Ovary (tissue), 9 donors: Measurements from ENCODE around the gene GJC3. TPM values are rescaled to one million over a fixed set of nuclear protein-coding genes. Genes with fewer than 3 reads are reported as not detected.

Experiments
- DNase-seq, 5 donors: peaks; one replicate each; pipeline ENCODE4 v3.0.0-alpha.2; 2019 to 2020
- H3K27ac ChIP-seq, 2 donors: fragments of 200-600 bp; one replicate each; pipeline versions ENCODE4 v1.5.1 to v1.8.0; 2019 to 2022
- H3K27me3 ChIP-seq: fragments of 200-600 bp; one replicate; pipeline ENCODE4 v1.8.0; 2022
- H3K36me3 ChIP-seq: fragments of 200-600 bp; sonication (generic); one replicate; pipeline ENCODE4 v1.5.1; 2019
- H3K4me1 ChIP-seq: one replicate; pipeline ENCODE4 v1.8.1; 2013; ENCODE audit warnings: mild to moderate bottlenecking, moderate library complexity; ENCODE audit not compliant: insufficient read depth
- H3K4me3 ChIP-seq: fragments of 200-600 bp; sonication (generic); one replicate; pipeline ENCODE4 v1.5.1; 2017
- H3K9me3 ChIP-seq, 2 donors: fragments of 200-600 bp in 1 of 2; sonication (generic) in 1 of 2; one replicate each; pipeline versions ENCODE4 v1.5.1 to v1.8.1; 2013 to 2019; ENCODE audit warnings: mild to moderate bottlenecking in 1 of 2, moderate library complexity in 1 of 2
- CTCF ChIP-seq, 3 donors: fragments of 450-650 bp in 2 of 3; fragments of 200-600 bp in 1 of 3; IDR thresholded peaks; one replicate each; pipeline versions ENCODE4 v1.5.1 to v1.8.0; 2016 to 2022; ENCODE audit warnings: antibody characterized with exemption in 3 of 3, mild to moderate bottlenecking in 1 of 3
- EP300 ChIP-seq: sonication (generic); formaldehyde crosslinking; IDR thresholded peaks from one replicate; pipeline ENCODE4 v1.6.1; 2017; ENCODE audit warnings: antibody characterized with exemption
- POLR2A ChIP-seq: fragments of 450-650 bp; IDR thresholded peaks from one replicate; pipeline ENCODE4 v1.6.1; 2017; ENCODE audit warnings: antibody characterized with exemption, mild to moderate bottlenecking, moderate library complexity
- WGBS, 3 donors: extraction: QIAGEN DNeasy Blood & Tissue Kit in 1 of 3; methylation state at CpG; one replicate each; pipeline versions ENCODE4 v1.1.5 to v1.1.7; 2013 to 2017; 5-methylcytosine and 5-hydroxymethylcytosine counted together
- intact Hi-C, 4 donors: fragments of 100-400 bp; cut with DNase I; formaldehyde crosslinking; loops; one replicate each; pipeline versions ENCODE4 v1.11.0 to v1.15.1; 2022 to 2023
- polyA plus RNA-seq, 2 donors: library from polyadenylated mRNA; stranded (reverse); fragments of 200-250 nt in 1 of 2; fragments of 350-450 nt in 1 of 2; fragmentation: Illumina TruSeq in 1 of 2; extraction: RNeasy Lipid Tissue Mini Kit (QIAGEN cat#74804) in 1 of 2; gene quantifications; one replicate each; pipeline ENCODE4 v1.2.3, GENCODE V29; 2013 to 2014
- total RNA-seq, 7 donors: library from RNA; depleted of rRNA in 2 of 7; stranded (reverse); fragments of >200 nt in 2 of 7; fragmentation: NEBNext Ultra II Directional in 3 of 7; extraction: Animal tissue kit (Norgen Biotek cat#: 25700) in 3 of 7; gene quantifications; one replicate each; pipeline versions ENCODE4 v1.1.0 to v1.2.4, GENCODE V29; 2016 to 2023
- donor health status: DM: no; HTN: no; CAD: no; lungs with moderate emphysema.
- donor health status: DM: no; HTN: no; CAD: no.
- donor health status: Bipolar disorder and iron deficiency.
- donor health status: DM: yes; HTN: yes; CAD: no.
- donor health status: DM: no; HTN: no; CAD: no.
- donor health status: DM: yes; HTN: yes; CAD: no.

GJC3 gene
- total and polyA plus RNA-seq, 9 donors = 0.18 to 1.3 (median 0.39) TPM; not detected in 3

GRCh38 chr7:99901581-99901980 is 27.8 kb downstream of the GJC3 start:
- DNase-seq = no peak
- 92 to 97% (median 95%) methylated on average over 10 of the region's 10 CpGs for WGBS, 3 donors
- intact Hi-C loops = loop anchor here in 1 of 4 donors (10.0 kb wide), 1 partner anchor 277 kb away; no protein-coding TSS in a partner anchor
- TF ChIP-seq POLR2A (no peak), CTCF (IDR thresholded peaks at IDR 0.05) (no peak), EP300 (no peak)
- Histone ChIP-seq H3K27ac (no peak overlapping the region), H3K27me3 (no peaks in the 10 kb centered on the region), H3K36me3 (no peaks in the 10 kb centered on the region), H3K9me3 (no peaks in the 10 kb centered on the region), H3K4me3 (no peak overlapping the region), H3K4me1 (no peaks in the 10 kb centered on the region)

- TF ChIP-seq CTCF (IDR thresholded peaks at IDR 0.05) (no peak), EP300 (no peak), POLR2A (no peak)
- intact Hi-C loops = loop anchor here in 1 of 4 donors (10.0 kb wide), 1 partner anchor 275 kb away; no protein-coding TSS in a partner anchor
- no peaks in the 10 kb centered on the region for H3K9me3 ChIP-seq
- 96 to 98% (median 97%) methylated on average over 6 of the region's 6 CpGs for WGBS, 3 donors
- H3K4me1 ChIP-seq = no peaks in the 10 kb centered on the region
- no peaks in the 10 kb centered on the region for H3K36me3 ChIP-seq
- H3K27me3 ChIP-seq = no peaks in the 10 kb centered on the region
- no peak overlapping the region for H3K27ac ChIP-seq
- DNase-seq = no peak
- H3K4me3 ChIP-seq = no peak overlapping the region
These were observed 29.4 kb downstream of the GJC3 start for GRCh38 chr7:99899830-99900519.

GRCh38 chr7:99898836-99899235 is 30.6 kb downstream of the GJC3 start:
- DNase-seq = no peak
- TF ChIP-seq CTCF (IDR thresholded peaks at IDR 0.05) (no peak), POLR2A (no peak), EP300 (no peak)
- Histone ChIP-seq H3K27me3 (no peaks in the 10 kb centered on the region), H3K9me3 (no peaks in the 10 kb centered on the region), H3K27ac (no peak overlapping the region), H3K4me1 (no peaks in the 10 kb centered on the region), H3K36me3 (no peaks in the 10 kb centered on the region), H3K4me3 (no peak overlapping the region)
- 36 to 46% (median 45%) methylated on average over 3 of the region's 3 CpGs for WGBS, 3 donors
- intact Hi-C loops = no loop called here

- TF ChIP-seq EP300 = no peak
- Histone ChIP-seq H3K4me1 (no peaks in the 10 kb centered on the region), H3K36me3 (no peaks in the 10 kb centered on the region), H3K9me3 (no peaks in the 10 kb centered on the region), H3K27ac (no peak overlapping the region), H3K4me3 (no peak overlapping the region), H3K27me3 (no peaks in the 10 kb centered on the region)
- intact Hi-C loops = no loop called here
- DNase-seq = no peak
- 88 to 97% (median 89%) methylated on average over 2 of the region's 2 CpGs for WGBS, 3 donors
These were observed 31.4 kb downstream of the GJC3 start for GRCh38 chr7:99898023-99898357.

GRCh38 chr7:99897322-99898022 is 31.9 kb downstream of the GJC3 start:
- DNase-seq = no peak
- Histone ChIP-seq H3K9me3 (no peaks in the 10 kb centered on the region), H3K36me3 (no peaks in the 10 kb centered on the region), H3K4me3 (no peak overlapping the region), H3K27ac (no peak overlapping the region), H3K27me3 (no peaks in the 10 kb centered on the region), H3K4me1 (no peaks in the 10 kb centered on the region)
- no peak for TF ChIP-seq EP300
- TF ChIP-seq CTCF (IDR thresholded peaks at IDR 0.05) = no peak
- no peak for TF ChIP-seq POLR2A
- WGBS, 3 donors = 90 to 95% (median 93%) methylated on average over 6 of the region's 6 CpGs
- intact Hi-C loops = no loop called here
